MM.1S (cell line): ENCODE results near the gene KRTAP10-3.

Experiments used
- EZH2 ChIP-seq: fragments of 300-600 bp; sonication (generic); optimal IDR thresholded peaks from 2 replicates; pipeline ENCODE3; 2017; ENCODE audit warnings: low read depth, mild to moderate bottlenecking, antibody characterized with exemption, low read length, mixed read lengths
- TF ChIP-seq, protein P1 (sequence below): fragments of 300-600 bp; sonication (generic); IDR thresholded peaks from 2 replicates; pipeline ENCODE4 v1.5.1; 2016; ENCODE audit warnings: antibody characterized with exemption, low read length, mixed read lengths

DNA sequence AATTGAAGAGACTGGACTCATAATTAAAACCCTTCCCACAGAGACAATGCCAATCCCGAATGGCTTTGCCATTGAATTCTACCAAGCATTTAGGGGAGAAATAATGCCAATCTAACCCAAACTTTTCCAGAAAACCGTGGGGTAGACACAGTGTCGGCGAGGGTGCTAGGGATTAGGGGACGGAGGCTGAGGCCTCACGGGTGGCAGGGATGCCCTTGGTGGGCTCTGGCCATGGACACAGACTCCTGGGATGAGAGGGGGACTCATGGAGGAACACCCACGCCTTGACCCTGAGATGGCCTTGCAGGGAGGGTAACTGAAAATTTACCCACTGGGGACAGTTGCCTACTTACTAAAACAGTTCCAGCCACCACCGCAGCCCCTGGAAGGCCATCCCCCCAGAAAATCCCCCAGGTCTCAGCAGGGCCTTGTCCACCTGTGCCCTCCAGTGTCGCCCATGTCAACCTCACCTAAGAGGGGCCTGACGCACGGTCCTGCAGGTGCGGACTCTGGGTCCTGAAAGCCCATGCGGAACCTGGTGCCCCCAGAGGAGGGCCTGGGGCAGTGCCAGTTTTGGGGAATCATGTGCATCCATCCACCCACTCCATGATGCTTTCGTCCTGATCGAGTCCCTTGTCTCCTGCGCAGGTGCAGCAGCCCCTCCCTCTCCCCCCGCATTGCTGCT lies 19.9 kb upstream of the KRTAP10-3 start:
- TF ChIP-seq, protein P1, sequence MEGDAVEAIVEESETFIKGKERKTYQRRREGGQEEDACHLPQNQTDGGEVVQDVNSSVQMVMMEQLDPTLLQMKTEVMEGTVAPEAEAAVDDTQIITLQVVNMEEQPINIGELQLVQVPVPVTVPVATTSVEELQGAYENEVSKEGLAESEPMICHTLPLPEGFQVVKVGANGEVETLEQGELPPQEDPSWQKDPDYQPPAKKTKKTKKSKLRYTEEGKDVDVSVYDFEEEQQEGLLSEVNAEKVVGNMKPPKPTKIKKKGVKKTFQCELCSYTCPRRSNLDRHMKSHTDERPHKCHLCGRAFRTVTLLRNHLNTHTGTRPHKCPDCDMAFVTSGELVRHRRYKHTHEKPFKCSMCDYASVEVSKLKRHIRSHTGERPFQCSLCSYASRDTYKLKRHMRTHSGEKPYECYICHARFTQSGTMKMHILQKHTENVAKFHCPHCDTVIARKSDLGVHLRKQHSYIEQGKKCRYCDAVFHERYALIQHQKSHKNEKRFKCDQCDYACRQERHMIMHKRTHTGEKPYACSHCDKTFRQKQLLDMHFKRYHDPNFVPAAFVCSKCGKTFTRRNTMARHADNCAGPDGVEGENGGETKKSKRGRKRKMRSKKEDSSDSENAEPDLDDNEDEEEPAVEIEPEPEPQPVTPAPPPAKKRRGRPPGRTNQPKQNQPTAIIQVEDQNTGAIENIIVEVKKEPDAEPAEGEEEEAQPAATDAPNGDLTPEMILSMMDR: no peak
- no peak for TF ChIP-seq EZH2
